Panc1 (cell line): Measurements from ENCODE around the gene CACNG3.

ENCODE experiments used
- POLR2AphosphoS5 ChIP-seq: IDR thresholded peaks from 2 replicates; pipeline ENCODE4 v1.6.1; 2012; ENCODE audit warnings: mild to moderate bottlenecking, low read depth, low read length, moderate library complexity
- SIN3A ChIP-seq: IDR thresholded peaks from 2 replicates; pipeline ENCODE4 v1.6.1; 2012; ENCODE audit warnings: low read depth, mild to moderate bottlenecking, low read length, moderate library complexity, borderline replicate concordance; ENCODE audit not compliant: insufficient read depth
- TCF7L2 ChIP-seq: IDR thresholded peaks from 2 replicates; pipeline ENCODE4 v1.6.1; 2011; ENCODE audit warnings: mild to moderate bottlenecking, low read depth, low read length, inconsistent platforms
- TF ChIP-seq, protein P1 (sequence below): fragments of 450-650 bp; IDR thresholded peaks from 2 replicates; pipeline ENCODE4 v1.5.1; 2017; ENCODE audit warnings: mild to moderate bottlenecking
- TF ChIP-seq, protein P2 (sequence below), 2 experiments: IDR thresholded peaks; 2 replicates each; pipeline ENCODE4 v1.6.1; 2011 to 2012; ENCODE audit warnings: low read depth in 2 of 2, control low read depth in 1 of 2, low read length in 1 of 2, mild to moderate bottlenecking in 1 of 2, moderate library complexity in 1 of 2; ENCODE audit not compliant: insufficient read depth in 1 of 2

DNA sequence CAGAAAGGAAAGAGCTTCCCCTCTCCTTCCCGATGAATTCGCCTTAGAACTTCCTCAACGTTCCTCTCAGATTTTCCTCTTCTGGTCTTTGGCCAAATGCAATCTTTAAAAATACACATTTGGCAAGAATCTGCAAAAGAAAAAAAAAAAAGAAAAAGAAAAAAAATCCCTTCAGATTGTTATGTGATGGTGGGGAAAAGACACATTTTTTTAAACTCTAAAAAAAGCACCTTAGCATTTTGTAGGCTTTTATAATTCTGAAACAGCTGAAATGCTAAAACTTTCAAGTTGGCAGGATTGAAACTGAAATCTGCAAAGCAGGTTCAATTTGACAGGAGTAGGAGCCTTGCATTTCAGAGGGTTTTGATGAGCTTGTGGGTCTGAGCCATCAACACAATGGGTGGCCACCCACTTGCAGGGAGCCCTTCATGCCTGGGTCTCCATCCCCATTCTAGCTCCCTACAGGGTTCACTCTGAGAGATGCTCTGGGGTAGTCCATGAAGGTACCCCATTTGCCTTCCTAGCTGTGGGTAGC, 33.1 kb downstream of the CACNG3 start:
- TF ChIP-seq, protein P1, sequence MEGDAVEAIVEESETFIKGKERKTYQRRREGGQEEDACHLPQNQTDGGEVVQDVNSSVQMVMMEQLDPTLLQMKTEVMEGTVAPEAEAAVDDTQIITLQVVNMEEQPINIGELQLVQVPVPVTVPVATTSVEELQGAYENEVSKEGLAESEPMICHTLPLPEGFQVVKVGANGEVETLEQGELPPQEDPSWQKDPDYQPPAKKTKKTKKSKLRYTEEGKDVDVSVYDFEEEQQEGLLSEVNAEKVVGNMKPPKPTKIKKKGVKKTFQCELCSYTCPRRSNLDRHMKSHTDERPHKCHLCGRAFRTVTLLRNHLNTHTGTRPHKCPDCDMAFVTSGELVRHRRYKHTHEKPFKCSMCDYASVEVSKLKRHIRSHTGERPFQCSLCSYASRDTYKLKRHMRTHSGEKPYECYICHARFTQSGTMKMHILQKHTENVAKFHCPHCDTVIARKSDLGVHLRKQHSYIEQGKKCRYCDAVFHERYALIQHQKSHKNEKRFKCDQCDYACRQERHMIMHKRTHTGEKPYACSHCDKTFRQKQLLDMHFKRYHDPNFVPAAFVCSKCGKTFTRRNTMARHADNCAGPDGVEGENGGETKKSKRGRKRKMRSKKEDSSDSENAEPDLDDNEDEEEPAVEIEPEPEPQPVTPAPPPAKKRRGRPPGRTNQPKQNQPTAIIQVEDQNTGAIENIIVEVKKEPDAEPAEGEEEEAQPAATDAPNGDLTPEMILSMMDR = no peak
- TF ChIP-seq SIN3A (no peak), POLR2AphosphoS5 (no peak), TCF7L2 (no peak)
- TF ChIP-seq, protein P2, sequence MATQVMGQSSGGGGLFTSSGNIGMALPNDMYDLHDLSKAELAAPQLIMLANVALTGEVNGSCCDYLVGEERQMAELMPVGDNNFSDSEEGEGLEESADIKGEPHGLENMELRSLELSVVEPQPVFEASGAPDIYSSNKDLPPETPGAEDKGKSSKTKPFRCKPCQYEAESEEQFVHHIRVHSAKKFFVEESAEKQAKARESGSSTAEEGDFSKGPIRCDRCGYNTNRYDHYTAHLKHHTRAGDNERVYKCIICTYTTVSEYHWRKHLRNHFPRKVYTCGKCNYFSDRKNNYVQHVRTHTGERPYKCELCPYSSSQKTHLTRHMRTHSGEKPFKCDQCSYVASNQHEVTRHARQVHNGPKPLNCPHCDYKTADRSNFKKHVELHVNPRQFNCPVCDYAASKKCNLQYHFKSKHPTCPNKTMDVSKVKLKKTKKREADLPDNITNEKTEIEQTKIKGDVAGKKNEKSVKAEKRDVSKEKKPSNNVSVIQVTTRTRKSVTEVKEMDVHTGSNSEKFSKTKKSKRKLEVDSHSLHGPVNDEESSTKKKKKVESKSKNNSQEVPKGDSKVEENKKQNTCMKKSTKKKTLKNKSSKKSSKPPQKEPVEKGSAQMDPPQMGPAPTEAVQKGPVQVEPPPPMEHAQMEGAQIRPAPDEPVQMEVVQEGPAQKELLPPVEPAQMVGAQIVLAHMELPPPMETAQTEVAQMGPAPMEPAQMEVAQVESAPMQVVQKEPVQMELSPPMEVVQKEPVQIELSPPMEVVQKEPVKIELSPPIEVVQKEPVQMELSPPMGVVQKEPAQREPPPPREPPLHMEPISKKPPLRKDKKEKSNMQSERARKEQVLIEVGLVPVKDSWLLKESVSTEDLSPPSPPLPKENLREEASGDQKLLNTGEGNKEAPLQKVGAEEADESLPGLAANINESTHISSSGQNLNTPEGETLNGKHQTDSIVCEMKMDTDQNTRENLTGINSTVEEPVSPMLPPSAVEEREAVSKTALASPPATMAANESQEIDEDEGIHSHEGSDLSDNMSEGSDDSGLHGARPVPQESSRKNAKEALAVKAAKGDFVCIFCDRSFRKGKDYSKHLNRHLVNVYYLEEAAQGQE (IDR thresholded peaks at IDR 0.05; ENCODE audit: insufficient read depth in 1 of 2, low read depth in 2 of 2, low read length in 1 of 2) = no peak
